GM12878 (cell line): ENCODE measurements around the gene CACNA1A. TPM values are rescaled to one million over a fixed set of nuclear protein-coding genes. Genes with fewer than 3 reads are reported as not detected.

Experiments
- ATAC-seq: fragments of 200-7000 bp; cut with Tn5 transposase; 3 replicates; pipeline ENCODE4 v1.9.1; 2020; ENCODE audit warnings: mild to moderate bottlenecking, moderate library complexity
- BruUV-seq: library from RNA; stranded (reverse); fragments of 400-500 nt; replicated peaks from 2 replicates; lab custom pipeline; 2021; lab: Mats Ljungman, UMichigan
- CTCF ChIA-PET: fragments of 300-600 bp; sonication (Branson Sonifier 250); formaldehyde crosslinking; extraction: SDS; loops from one replicate; lab custom pipeline; 2021; ENCODE audit warnings: inconsistent platforms; lab: Yijun Ruan, JAX
- POLR2A ChIA-PET: fragments of 350-600 bp; formaldehyde crosslinking; extraction: SDS; loops from one replicate; lab custom pipeline; 2021; ENCODE audit warnings: inconsistent platforms; lab: Charles Lee
- RAD21 ChIA-PET: fragments of 300-600 bp; sonication (Branson Sonifier 250); formaldehyde crosslinking; loops from one replicate; lab custom pipeline; 2023; ENCODE audit warnings: antibody characterized with exemption; ENCODE audit not compliant: unreplicated experiment; lab: Charles Lee
- SMC1A ChIA-PET: fragments of 300-600 bp; sonication (Branson Sonifier 250); formaldehyde crosslinking; loops from one replicate; lab custom pipeline; 2023; ENCODE audit not compliant: unreplicated experiment, uncharacterized antibody; lab: Charles Lee
- DNase-seq: peaks from one replicate; pipeline ENCODE4 v3.0.0-alpha.2; 2011; ENCODE audit warnings: low read depth, low spot score
- FAIRE-seq: peaks from 3 replicates; lab custom pipeline; 2011; peaks lifted over from hg19 to GRCh38; lab: Jason Lieb, UNC
- H2AFZ ChIP-seq: 2 replicates; pipeline ENCODE4 v1.6.0; 2011; ENCODE audit warnings: low read depth, low read length, control low read depth; ENCODE audit not compliant: control insufficient read depth
- H3K27ac ChIP-seq: 2 replicates; pipeline ENCODE4 v1.5.1; 2011; ENCODE audit warnings: control low read depth; ENCODE audit not compliant: control insufficient read depth, insufficient read depth
- H3K27me3 ChIP-seq, 2 experiments: replicated peaks in 1 of 2; 2 replicates each; pipeline versions ENCODE4 v1.6.0 to v1.6.1; 2011; ENCODE audit warnings: low read length in 1 of 2; ENCODE audit not compliant: control insufficient read depth in 2 of 2, insufficient read depth in 2 of 2
- H3K36me3 ChIP-seq, 2 experiments: 2 replicates each; pipeline ENCODE4 v1.5.1; 2011; ENCODE audit warnings: low read length in 1 of 2; ENCODE audit not compliant: control insufficient read depth in 2 of 2, insufficient read depth in 2 of 2
- H3K4me1 ChIP-seq: 2 replicates; pipeline ENCODE4 v1.6.1; 2011; ENCODE audit warnings: mild to moderate bottlenecking, low read length, moderate library complexity, mixed read lengths; ENCODE audit not compliant: control insufficient read depth, insufficient read depth
- H3K4me2 ChIP-seq: 2 replicates; pipeline ENCODE4 v1.6.0; 2011; ENCODE audit warnings: control low read depth; ENCODE audit not compliant: control insufficient read depth, insufficient read depth
- H3K4me3 ChIP-seq: fragments of 200-600 bp; sonication (generic); 2 replicates; pipeline ENCODE4 v1.5.1; 2016
- H3K79me2 ChIP-seq: 2 replicates; pipeline ENCODE4 v1.6.0; 2011; ENCODE audit warnings: low read length; ENCODE audit not compliant: control insufficient read depth, insufficient read depth
- H3K9ac ChIP-seq: 2 replicates; pipeline ENCODE4 v1.8.0; 2011; ENCODE audit warnings: low read length, control low read depth, mixed read lengths; ENCODE audit not compliant: control insufficient read depth, insufficient read depth
- H3K9me3 ChIP-seq: replicated peaks from 3 replicates; pipeline ENCODE4 v1.5.1; 2011; ENCODE audit warnings: mild to moderate bottlenecking, low read length; ENCODE audit not compliant: control insufficient read depth, insufficient read depth
- H4K20me1 ChIP-seq: 2 replicates; pipeline ENCODE4 v1.6.0; 2011; ENCODE audit not compliant: control insufficient read depth, insufficient read depth
- CHD1 ChIP-seq: IDR thresholded peaks from 2 replicates; pipeline ENCODE4 v1.6.1; 2012; ENCODE audit warnings: low read depth, low read length, improper control_type of control experiment
- DPF2 ChIP-seq: fragments of 450-650 bp; IDR thresholded peaks from 2 replicates; pipeline ENCODE4 v1.6.1; 2017; ENCODE audit warnings: mild to moderate bottlenecking
- EZH2 ChIP-seq: IDR thresholded peaks from 2 replicates; pipeline ENCODE4 v1.6.1; 2012; ENCODE audit warnings: low read depth, mild to moderate bottlenecking, control low read depth, inconsistent platforms, low read length, borderline replicate concordance; ENCODE audit not compliant: control insufficient read depth
- IKZF1 ChIP-seq: fragments of 450-650 bp; conservative IDR thresholded peaks from 2 replicates; pipeline ENCODE4 v1.6.1; 2017; ENCODE audit warnings: antibody characterized with exemption, mild to moderate bottlenecking
- JUND ChIP-seq: IDR thresholded peaks from 2 replicates; pipeline ENCODE4 v1.6.1; 2012; ENCODE audit warnings: low read depth, mild to moderate bottlenecking, low read length, improper control_type of control experiment, moderate library complexity
- KDM1A ChIP-seq: fragments of 200-600 bp; sonication (generic); IDR thresholded peaks from 2 replicates; pipeline ENCODE4 v1.6.1; 2016; ENCODE audit warnings: borderline replicate concordance
- MXI1 ChIP-seq: fragments of 150-350 bp; IDR thresholded peaks from 2 replicates; pipeline ENCODE4 v1.6.1; 2011; ENCODE audit warnings: low read depth, mild to moderate bottlenecking, inconsistent platforms, low read length, improper control_type of control experiment
- RBBP5 ChIP-seq: fragments of 200-600 bp; sonication (generic); conservative IDR thresholded peaks from 2 replicates; pipeline ENCODE4 v1.6.1; 2016
- SMARCA5 ChIP-seq: fragments of 450-650 bp; IDR thresholded peaks from 2 replicates; pipeline ENCODE4 v1.6.1; 2017; ENCODE audit warnings: mild to moderate bottlenecking
- SUPT20H ChIP-seq: IDR thresholded peaks from 2 replicates; pipeline ENCODE4 v1.6.1; 2011; ENCODE audit warnings: low read depth, mild to moderate bottlenecking, low read length, moderate library complexity, borderline replicate concordance; ENCODE audit not compliant: control insufficient read depth
- YBX1 ChIP-seq: fragments of 450-650 bp; IDR thresholded peaks from 2 replicates; pipeline ENCODE4 v1.6.1; 2016; ENCODE audit warnings: antibody characterized with exemption
- ZNF207 ChIP-seq: fragments of 450-650 bp; IDR thresholded peaks from 2 replicates; pipeline ENCODE4 v1.6.1; 2014; ENCODE audit warnings: antibody characterized with exemption, mild to moderate bottlenecking, borderline replicate concordance
- WGBS: methylation state at CpG from one replicate; pipeline ENCODE4 v1.1.6; 2016; ENCODE audit warnings: low lambda C conversion rate; ENCODE audit not compliant: insufficient replicate concordance, insufficient coverage; ENCODE audit errors: missing lambda C conversion rate; 5-methylcytosine and 5-hydroxymethylcytosine counted together
- in situ Hi-C: fragments of 300-500 bp; cut with MboI; formaldehyde crosslinking; loops from 9 replicates; pipeline ENCODE4 v1.14.3; 2018; ENCODE audit warnings: mixed read lengths
- intact Hi-C: fragments of 100-400 bp; cut with micrococcal nuclease; formaldehyde crosslinking; loops from one replicate; pipeline ENCODE4 v1.14.2; 2022; ENCODE audit not compliant: unreplicated experiment
- polyA plus RNA-seq, 11 experiments: library from polyadenylated mRNA; depleted of rRNA in 4 of 11; unstranded in 6 of 11; stranded (reverse) in 5 of 11; fragments of >200 nt; fragmentation: Nextera tagmentation in 4 of 11; fragmentation: Illumina TruSeq in 1 of 11; extraction: Ambion mirVana in 4 of 11; extraction: Trizol in 1 of 11; gene quantifications; 1 replicate in 1 of 11; 2 replicates in 10 of 11; pipeline versions ENCODE4 v1.2.1 to v1.2.3, GENCODE V29; 2011 to 2016; ENCODE audit warnings: inconsistent platforms in 2 of 11, missing spikeins in 2 of 11, low read depth in 1 of 11
- total RNA-seq, 4 experiments: library from RNA; depleted of rRNA in 3 of 4; stranded (reverse); fragments of >200 nt in 3 of 4; fragmentation: Illumina TruSeq in 1 of 4; extraction: Trizol in 1 of 4; gene quantifications; 2 replicates each; pipeline versions ENCODE4 v1.2.1 to v1.2.3, GENCODE V29; 2013 to 2021
- TF ChIP-seq, protein P1 (sequence below): fragments of 450-650 bp; IDR thresholded peaks from 2 replicates; pipeline ENCODE4 v1.6.1; 2017; ENCODE audit warnings: low read depth, mild to moderate bottlenecking, moderate library complexity

Gene CACNA1A
- total and polyA plus RNA-seq, 10 of the 15 experiments (the other 5 are each of a cell fraction or from before 2014, with no cell fraction given): 1.1 to 4.4 (median 2.5) TPM

DNA sequence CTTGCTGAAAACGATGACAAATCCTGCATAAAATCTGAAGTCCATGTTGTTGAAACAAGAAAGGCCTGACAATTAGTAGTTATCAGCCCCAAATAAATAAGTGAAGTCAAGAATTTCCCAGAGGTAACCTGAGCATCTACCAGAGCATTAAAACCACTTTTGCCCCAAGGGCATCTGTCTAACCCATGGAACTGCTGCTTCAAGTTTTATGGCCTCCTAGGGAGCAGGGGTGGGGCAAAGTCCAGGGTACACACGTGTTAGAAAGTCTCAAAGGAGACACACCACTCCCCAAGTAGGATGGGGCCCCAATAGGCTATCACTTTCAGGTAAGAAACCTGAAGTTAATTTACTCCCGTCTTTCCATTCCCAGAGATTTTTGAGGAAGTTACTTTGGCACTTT, 81.1 kb downstream of the CACNA1A start:
- intact Hi-C loops (no loop called here), in situ Hi-C loops (loop anchor here (5.0 kb wide), 1 partner anchor 148 kb away; no protein-coding TSS in a partner anchor)
- no peaks in the 10 kb centered on the region for H4K20me1 ChIP-seq
- 22% methylated on average over 3 of the region's 3 CpGs for WGBS
- H2AFZ ChIP-seq: no peak overlapping the region
- ChIA-PET POLR2A (no interaction called here), SMC1A (no interaction called here), RAD21 (no interaction called here), CTCF (no interaction called here)
- H3K27me3 ChIP-seq: no peaks in the 10 kb centered on the region
- H3K4me2 ChIP-seq: no peak overlapping the region
- no peaks in the 10 kb centered on the region for H3K36me3 ChIP-seq
- BruUV-seq: no TSS peak
- no peak for DNase-seq
- FAIRE-seq: no peak
- no peak overlapping the region for H3K27ac ChIP-seq
- no peak overlapping the region for H3K4me3 ChIP-seq
- no peaks in the 10 kb centered on the region for H3K79me2 ChIP-seq
- H3K9ac ChIP-seq: no peak overlapping the region
- H3K9me3 ChIP-seq: no peaks in the 10 kb centered on the region; the same call in 2 of the 3 replicates
- TF ChIP-seq CHD1 (no peak), MXI1 (no peak), ZNF207 (no peak), KDM1A (no peak), DPF2 (no peak), YBX1 (no peak), SMARCA5 (no peak), RBBP5 (no peak), JUND (no peak), EZH2 (no peak), SUPT20H (no peak), IKZF1 (no peak)
- TF ChIP-seq, protein P1, sequence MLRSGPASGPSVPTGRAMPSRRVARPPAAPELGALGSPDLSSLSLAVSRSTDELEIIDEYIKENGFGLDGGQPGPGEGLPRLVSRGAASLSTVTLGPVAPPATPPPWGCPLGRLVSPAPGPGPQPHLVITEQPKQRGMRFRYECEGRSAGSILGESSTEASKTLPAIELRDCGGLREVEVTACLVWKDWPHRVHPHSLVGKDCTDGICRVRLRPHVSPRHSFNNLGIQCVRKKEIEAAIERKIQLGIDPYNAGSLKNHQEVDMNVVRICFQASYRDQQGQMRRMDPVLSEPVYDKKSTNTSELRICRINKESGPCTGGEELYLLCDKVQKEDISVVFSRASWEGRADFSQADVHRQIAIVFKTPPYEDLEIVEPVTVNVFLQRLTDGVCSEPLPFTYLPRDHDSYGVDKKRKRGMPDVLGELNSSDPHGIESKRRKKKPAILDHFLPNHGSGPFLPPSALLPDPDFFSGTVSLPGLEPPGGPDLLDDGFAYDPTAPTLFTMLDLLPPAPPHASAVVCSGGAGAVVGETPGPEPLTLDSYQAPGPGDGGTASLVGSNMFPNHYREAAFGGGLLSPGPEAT: no peak
- TF ChIP-seq, all 136 proteins: peak for 0
- H3K4me1 ChIP-seq: no peaks in the 10 kb centered on the region
- no peak for ATAC-seq
